Brain microvascular endothelial cell (primary cell): ENCODE data around the gene MS4A3.
"Not testable (repeated sequence)": the region's sequence is repeated elsewhere in the genome, so short reads cannot be mapped to it uniquely, and the experiment has no call there.

Source experiments
- DNase-seq: peaks from one replicate; pipeline ENCODE4 v3.0.0-alpha.2; 2020
- H3K27ac ChIP-seq: fragments of 250-450 bp; sonication (Bioruptor Pico); 2 replicates; pipeline ENCODE4 v1.5.1; 2020; ENCODE audit warnings: mild to moderate bottlenecking, moderate library complexity
- H3K27me3 ChIP-seq: fragments of 250-450 bp; sonication (Bioruptor Pico); replicated peaks from 2 replicates; pipeline ENCODE4 v1.5.1; 2020; ENCODE audit warnings: mild to moderate bottlenecking
- H3K36me3 ChIP-seq: fragments of 250-450 bp; sonication (Bioruptor Pico); replicated peaks from 2 replicates; pipeline ENCODE4 v1.5.1; 2020; ENCODE audit warnings: mild to moderate bottlenecking
- H3K4me3 ChIP-seq: 2 replicates; pipeline ENCODE4 v1.5.1; 2011; ENCODE audit warnings: low read depth, mild to moderate bottlenecking, control low read depth, low read length, moderate library complexity
- in situ Hi-C: cut with HindIII; loops from 2 replicates; pipeline ENCODE4 v1.10.0; 2017; ENCODE audit warnings: low sequenced_read_pairs, low pct_ligation_motif_present
- TF ChIP-seq, protein P1 (sequence below): IDR thresholded peaks from 2 replicates; pipeline ENCODE4 v1.5.1; 2011; ENCODE audit warnings: low read depth, mild to moderate bottlenecking, moderate library complexity, low read length, control low read depth, inconsistent platforms; ENCODE audit errors: missing control alignments

Gene MS4A3, protein sequence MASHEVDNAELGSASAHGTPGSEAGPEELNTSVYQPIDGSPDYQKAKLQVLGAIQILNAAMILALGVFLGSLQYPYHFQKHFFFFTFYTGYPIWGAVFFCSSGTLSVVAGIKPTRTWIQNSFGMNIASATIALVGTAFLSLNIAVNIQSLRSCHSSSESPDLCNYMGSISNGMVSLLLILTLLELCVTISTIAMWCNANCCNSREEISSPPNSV

GRCh38 chr11:60056349-60056969, at the start of gene MS4A3:
MS4A3 (plus strand) TSS chr11:60056665; CDS start chr11:60061161, 4,496 bp downstream.
- TF ChIP-seq, protein P1, sequence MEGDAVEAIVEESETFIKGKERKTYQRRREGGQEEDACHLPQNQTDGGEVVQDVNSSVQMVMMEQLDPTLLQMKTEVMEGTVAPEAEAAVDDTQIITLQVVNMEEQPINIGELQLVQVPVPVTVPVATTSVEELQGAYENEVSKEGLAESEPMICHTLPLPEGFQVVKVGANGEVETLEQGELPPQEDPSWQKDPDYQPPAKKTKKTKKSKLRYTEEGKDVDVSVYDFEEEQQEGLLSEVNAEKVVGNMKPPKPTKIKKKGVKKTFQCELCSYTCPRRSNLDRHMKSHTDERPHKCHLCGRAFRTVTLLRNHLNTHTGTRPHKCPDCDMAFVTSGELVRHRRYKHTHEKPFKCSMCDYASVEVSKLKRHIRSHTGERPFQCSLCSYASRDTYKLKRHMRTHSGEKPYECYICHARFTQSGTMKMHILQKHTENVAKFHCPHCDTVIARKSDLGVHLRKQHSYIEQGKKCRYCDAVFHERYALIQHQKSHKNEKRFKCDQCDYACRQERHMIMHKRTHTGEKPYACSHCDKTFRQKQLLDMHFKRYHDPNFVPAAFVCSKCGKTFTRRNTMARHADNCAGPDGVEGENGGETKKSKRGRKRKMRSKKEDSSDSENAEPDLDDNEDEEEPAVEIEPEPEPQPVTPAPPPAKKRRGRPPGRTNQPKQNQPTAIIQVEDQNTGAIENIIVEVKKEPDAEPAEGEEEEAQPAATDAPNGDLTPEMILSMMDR, result no peak
- H3K4me3 ChIP-seq, result no peak within 1 kb of the TSS
- no peak within 1 kb of the TSS for H3K27ac ChIP-seq
- in situ Hi-C loops, result no loop called here
- no peak for DNase-seq
- H3K27me3 ChIP-seq, result no peaks in the 10 kb centered on the region
- H3K36me3 ChIP-seq, result no peaks in the 10 kb centered on the region

GRCh38 chr11:60016881-60017280, 39.6 kb upstream of the MS4A3 start, which contains the start of gene OOSP4B:
OOSP4B (plus strand) TSS chr11:60017181.
- no peaks in the 10 kb centered on the region for H3K27me3 ChIP-seq
- no peaks in the 10 kb centered on the region for H3K36me3 ChIP-seq
- TF ChIP-seq, protein P1, result no peak
- DNase-seq, result no peak
- no peak within 1 kb of the TSS for H3K4me3 ChIP-seq
- H3K27ac ChIP-seq, result no peak within 1 kb of the TSS
- in situ Hi-C loops, result no loop called here

- no peak overlapping the region for H3K4me3 ChIP-seq
- DNase-seq, result no peak
- H3K27me3 ChIP-seq, result no peaks in the 10 kb centered on the region
- H3K27ac ChIP-seq, result no peak overlapping the region
- in situ Hi-C loops, result no loop called here
- TF ChIP-seq, protein P1, result no peak
- no peaks in the 10 kb centered on the region for H3K36me3 ChIP-seq
Measured at GRCh38 chr11:60018058-60018457, 38.4 kb upstream of the MS4A3 start.

DNA sequence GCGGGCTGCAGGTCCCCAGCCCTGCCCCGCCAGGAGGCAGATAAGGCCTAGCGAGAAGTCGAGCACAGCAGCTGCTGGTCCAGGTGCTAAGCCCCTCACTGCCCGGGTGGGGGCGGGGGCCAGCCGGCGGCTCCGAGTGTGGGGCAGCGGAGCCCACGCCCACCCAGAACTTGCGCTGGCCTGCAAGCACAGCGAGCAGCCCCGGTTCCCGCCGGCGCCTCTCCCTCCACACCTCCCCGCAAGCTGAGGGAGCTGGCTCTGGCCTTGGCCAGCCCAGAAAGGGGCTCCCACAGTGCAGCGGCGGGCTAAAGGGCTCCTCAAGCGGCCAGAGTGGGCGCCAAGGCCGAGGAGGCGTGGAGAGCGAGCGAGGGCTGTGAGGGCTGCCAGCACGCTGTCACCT, 36.1 kb upstream of the MS4A3 start:
- in situ Hi-C loops, H3K27ac ChIP-seq, H3K4me3 ChIP-seq, DNase-seq, H3K36me3 ChIP-seq, H3K27me3 ChIP-seq: not testable (repeated sequence)

DNA sequence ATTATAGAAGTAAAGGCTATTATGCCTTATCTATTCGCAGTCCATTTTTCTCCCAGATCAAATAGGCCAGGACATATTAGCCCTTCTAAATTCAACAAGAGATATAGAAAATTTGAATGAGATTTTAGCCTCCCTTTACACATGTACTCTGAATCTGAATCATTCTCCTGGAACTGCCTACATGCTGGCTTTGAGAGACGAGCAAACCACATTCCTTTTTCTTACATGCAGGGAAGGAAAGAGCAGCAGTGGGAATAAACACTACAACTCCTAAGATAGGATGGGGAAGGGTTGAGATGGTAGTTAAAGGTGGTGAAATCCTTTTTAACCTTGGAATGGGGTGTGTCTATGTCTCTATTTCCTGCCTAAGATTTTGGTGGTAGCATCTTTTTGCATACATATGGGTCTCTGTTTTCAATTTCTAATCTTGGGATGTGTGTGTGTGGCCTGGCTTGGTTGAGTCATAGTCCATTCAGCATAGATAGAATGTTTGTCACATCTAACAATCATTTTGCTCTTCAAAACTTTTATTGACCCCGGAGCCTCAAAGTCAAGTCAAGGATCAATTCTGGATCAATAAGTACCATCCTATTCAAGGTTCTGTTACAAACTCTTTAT, 27.3 kb upstream of the MS4A3 start:
- Histone ChIP-seq H3K27me3 (no peaks in the 10 kb centered on the region), H3K27ac (no peak overlapping the region), H3K36me3 (no peaks in the 10 kb centered on the region), H3K4me3 (no peak overlapping the region)
- in situ Hi-C loops, result no loop called here
- TF ChIP-seq, protein P1, result no peak
- DNase-seq, result no peak

DNA sequence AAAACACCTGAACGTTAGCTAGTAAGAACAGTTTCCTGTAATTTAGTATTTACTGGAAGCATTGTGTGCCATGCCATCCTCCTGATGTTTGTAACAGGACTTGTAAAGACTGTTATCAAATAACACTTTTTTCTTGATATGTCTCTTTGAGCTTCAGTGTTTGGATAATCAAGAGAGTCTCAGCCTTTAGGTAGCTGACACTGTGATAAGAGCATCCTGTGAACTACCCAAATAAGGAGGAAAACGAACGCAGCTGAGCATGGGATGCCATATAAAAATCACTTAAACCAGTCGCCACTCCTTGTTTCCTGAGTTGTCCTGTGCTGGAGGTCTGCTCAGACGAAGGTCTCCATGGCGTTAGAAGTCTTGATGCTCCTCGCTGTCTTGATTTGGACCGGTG, 16.4 kb upstream of the MS4A3 start, which contains the start of gene OOSP2:
Gene OOSP2 (plus strand): TSS at position 301 of the 400 bp plus-strand sequence. CDS start 51 bp downstream, at position 352.
- in situ Hi-C loops, result no loop called here
- no peak within 1 kb of the TSS for H3K27ac ChIP-seq
- no peak within 1 kb of the TSS for H3K4me3 ChIP-seq
- H3K27me3 ChIP-seq, result no peaks in the 10 kb centered on the region
- TF ChIP-seq, protein P1, result no peak
- H3K36me3 ChIP-seq, result no peaks in the 10 kb centered on the region
- DNase-seq, result no peak

DNA sequence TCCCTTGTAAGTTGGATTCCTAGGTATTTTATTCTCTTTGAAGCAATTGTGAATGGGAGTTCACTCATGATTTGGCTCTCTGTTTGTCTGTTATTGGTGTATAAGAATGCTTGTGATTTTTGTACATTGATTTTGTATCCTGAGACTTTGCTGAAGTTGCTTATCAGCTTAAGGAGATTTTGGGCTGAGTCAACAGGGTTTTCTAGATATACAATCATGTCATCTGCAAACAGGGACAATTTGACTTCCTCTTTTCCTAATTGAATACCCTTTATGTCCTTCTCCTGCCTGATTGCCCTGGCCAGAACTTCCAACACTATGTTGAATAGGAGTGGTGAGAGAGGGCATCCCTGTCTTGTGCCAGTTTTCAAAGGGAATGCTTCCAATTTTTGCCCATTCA, 6.0 kb upstream of the MS4A3 start:
- H3K27me3 ChIP-seq, H3K27ac ChIP-seq, in situ Hi-C loops, H3K36me3 ChIP-seq, DNase-seq, H3K4me3 ChIP-seq: not testable (repeated sequence)

- H3K27ac ChIP-seq, H3K36me3 ChIP-seq, DNase-seq, H3K27me3 ChIP-seq, H3K4me3 ChIP-seq, in situ Hi-C loops: not testable (repeated sequence)
Measured at GRCh38 chr11:60050839-60051238, 5.6 kb upstream of the MS4A3 start.
